ENCODE data around the gene HHAT.
"Not testable (repeated sequence)": the region's sequence is repeated elsewhere in the genome, so short reads cannot be mapped to it uniquely, and the experiment has no call there.

Gene HHAT

GRCh38 chr1:210633140-210633539, 304.4 kb downstream of the HHAT start:
- no peak for DNase-seq (ENCODE audit: low read depth in 2 of 3, low spot score in 2 of 3)

GRCh38 chr1:210633636-210634035, 304.9 kb downstream of the HHAT start:
- no peak for DNase-seq (ENCODE audit: low read depth in 2 of 3, low spot score in 2 of 3)

- DNase-seq (ENCODE audit: low read depth in 2 of 3, low spot score in 2 of 3), result no peak
Measured at GRCh38 chr1:210635108-210635507, 306.4 kb downstream of the HHAT start.

- no peak for DNase-seq (ENCODE audit: low read depth in 2 of 3, low spot score in 2 of 3)
Measured at GRCh38 chr1:210641582-210641981, 312.9 kb downstream of the HHAT start.

GRCh38 chr1:210645582-210646257, 317.0 kb downstream of the HHAT start:
- no peak for DNase-seq (ENCODE audit: low read depth in 2 of 3, low spot score in 2 of 3)

- no peak for DNase-seq (ENCODE audit: low read depth in 2 of 3, low spot score in 2 of 3)
Measured at GRCh38 chr1:210646258-210646616, 317.5 kb downstream of the HHAT start.

- no peak for DNase-seq (ENCODE audit: low read depth in 2 of 3, low spot score in 2 of 3)
Measured at GRCh38 chr1:210647406-210648333, 319.0 kb downstream of the HHAT start.

- no peak for DNase-seq (ENCODE audit: low read depth in 2 of 3, low spot score in 2 of 3)
Measured at GRCh38 chr1:210648588-210649269, 320.0 kb downstream of the HHAT start.

- no peak for DNase-seq (ENCODE audit: low read depth in 2 of 3, low spot score in 2 of 3)
Measured at GRCh38 chr1:210650403-210650802, 321.7 kb downstream of the HHAT start.

GRCh38 chr1:210652329-210652954, 323.7 kb downstream of the HHAT start:
- no peak for DNase-seq (ENCODE audit: low read depth in 2 of 3, low spot score in 2 of 3)

- DNase-seq (ENCODE audit: low read depth in 2 of 3, low spot score in 2 of 3), result no peak
Measured at GRCh38 chr1:210653771-210654170, 325.1 kb downstream of the HHAT start.

GRCh38 chr1:210654176-210654981, 325.7 kb downstream of the HHAT start:
- no peak for DNase-seq (ENCODE audit: low read depth in 2 of 3, low spot score in 2 of 3)

GRCh38 chr1:210655511-210655910, 326.8 kb downstream of the HHAT start:
- DNase-seq (ENCODE audit: low read depth in 2 of 3, low spot score in 2 of 3), result no peak

- DNase-seq (ENCODE audit: low read depth in 2 of 3, low spot score in 2 of 3), result no peak
Measured at GRCh38 chr1:210657806-210658205, 329.1 kb downstream of the HHAT start.

GRCh38 chr1:210661520-210661919, 332.8 kb downstream of the HHAT start:
- not testable (repeated sequence) for DNase-seq (ENCODE audit: low read depth in 2 of 3, low spot score in 2 of 3)

GRCh38 chr1:210662291-210663050, 333.8 kb downstream of the HHAT start:
- DNase-seq (ENCODE audit: low read depth in 2 of 3, low spot score in 2 of 3), result no peak

- DNase-seq (ENCODE audit: low read depth in 2 of 3, low spot score in 2 of 3), result no peak
Measured at GRCh38 chr1:210663730-210664573, 335.2 kb downstream of the HHAT start.

GRCh38 chr1:210669951-210670350, 341.2 kb downstream of the HHAT start:
- DNase-seq (ENCODE audit: low read depth in 2 of 3, low spot score in 2 of 3), result no peak

GRCh38 chr1:210674151-210674550, 345.4 kb downstream of the HHAT start:
- DNase-seq (ENCODE audit: low read depth in 2 of 3, low spot score in 2 of 3), result no peak

Measured in activated CD8-positive, alpha-beta memory T cell treated with anti-CD3 and anti-CD28 coated beads for 48 hours (primary cell).